CD4-positive, alpha-beta memory T cell (primary cell): ENCODE measurements around the gene SLC41A3. TPM values are rescaled to one million over a fixed set of nuclear protein-coding genes. Genes with fewer than 3 reads are reported as not detected.

Experiments used
- CTCF ChIA-PET: fragments of 350-600 bp; sonication (Branson Sonifier 250); formaldehyde crosslinking; loops from one replicate; lab custom pipeline; 2021; ENCODE audit warnings: inconsistent platforms; ENCODE audit not compliant: partially characterized antibody; lab: Charles Lee
- POLR2A ChIA-PET: fragments of 350-600 bp; sonication (Branson Sonifier 250); formaldehyde crosslinking; loops from one replicate; lab custom pipeline; 2021; ENCODE audit not compliant: partially characterized antibody; lab: Charles Lee
- DNase-seq, 5 donors: peaks; one replicate each; pipeline versions ENCODE4 v3.0.0 to v3.0.0-alpha.2; 2020 to 2022; ENCODE audit warnings: mixed read lengths in 1 of 5
- H3K27ac ChIP-seq: one replicate; pipeline ENCODE4 v1.7.0; 2013; ENCODE audit warnings: low read depth, low read length
- H3K27me3 ChIP-seq: 2 replicates; pipeline ENCODE4 v1.7.0; 2013; ENCODE audit warnings: mild to moderate bottlenecking, low read length, moderate library complexity; ENCODE audit not compliant: insufficient read depth
- H3K36me3 ChIP-seq: 2 replicates; pipeline ENCODE4 v1.7.0; 2013; ENCODE audit warnings: mild to moderate bottlenecking, low read length, moderate library complexity; ENCODE audit not compliant: insufficient read depth
- H3K4me1 ChIP-seq: 2 replicates; pipeline ENCODE4 v1.7.0; 2013; ENCODE audit warnings: mild to moderate bottlenecking, low read length, moderate library complexity; ENCODE audit not compliant: insufficient read depth
- H3K4me3 ChIP-seq, 2 donors: one replicate each; pipeline ENCODE4 v1.7.0; 2013; ENCODE audit warnings: low read length in 2 of 2, mild to moderate bottlenecking in 1 of 2
- H3K9me3 ChIP-seq, 2 donors: one replicate each; pipeline ENCODE4 v1.7.0; 2013; ENCODE audit warnings: low read length in 2 of 2, control low read depth in 1 of 2; ENCODE audit not compliant: control insufficient read depth in 1 of 2
- H3K27ac Mint-ChIP-seq, 7 donors: one replicate each; pipeline ENCODE4 v1.8.0; 2020 to 2021; ENCODE audit warnings: mixed read lengths in 7 of 7, mild to moderate bottlenecking in 6 of 7, inconsistent platforms in 3 of 7, moderate library complexity in 3 of 7
- H3K27me3 Mint-ChIP-seq, 2 donors: one replicate each; pipeline ENCODE4 v1.8.0; 2020 to 2021; ENCODE audit warnings: mixed read lengths in 2 of 2
- H3K36me3 Mint-ChIP-seq, 2 donors: one replicate each; pipeline ENCODE4 v1.8.0; 2020 to 2021; ENCODE audit warnings: mixed read lengths in 2 of 2, inconsistent platforms in 1 of 2, mild to moderate bottlenecking in 1 of 2
- H3K4me1 Mint-ChIP-seq, 4 donors: one replicate each; pipeline ENCODE4 v1.8.0; 2020 to 2021; ENCODE audit warnings: mixed read lengths in 4 of 4, mild to moderate bottlenecking in 1 of 4
- H3K4me3 Mint-ChIP-seq, 8 donors: one replicate each; pipeline ENCODE4 v1.8.0; 2020 to 2021; ENCODE audit warnings: mixed read lengths in 8 of 8, mild to moderate bottlenecking in 7 of 8, moderate library complexity in 6 of 8, inconsistent platforms in 3 of 8
- H3K9me3 Mint-ChIP-seq, 8 donors: one replicate each; pipeline ENCODE4 v1.8.0; 2020 to 2021; ENCODE audit warnings: mixed read lengths in 8 of 8, mild to moderate bottlenecking in 5 of 8, inconsistent platforms in 3 of 8, moderate library complexity in 1 of 8
- intact Hi-C: fragments of 100-400 bp; cut with micrococcal nuclease; formaldehyde crosslinking; loops from one replicate; pipeline ENCODE4 v1.15.1; 2023
- polyA plus RNA-seq, 2 donors: library from polyadenylated mRNA; unstranded; fragments of 300-500 nt; fragmentation: Illumina TruSeq; gene quantifications; one replicate each; pipeline ENCODE4 v1.2.3, GENCODE V29; 2021
- total RNA-seq, 2 experiments: library from RNA; stranded (reverse); gene quantifications; one replicate each; pipeline ENCODE4 v1.2.3, GENCODE V29; 2021

SLC41A3 gene
- total RNA-seq (10 to 100 TPM; 32.5 to 41.2 TPM), polyA plus RNA-seq (10 to 100 TPM; 22.5 to 33.1 TPM)

DNA sequence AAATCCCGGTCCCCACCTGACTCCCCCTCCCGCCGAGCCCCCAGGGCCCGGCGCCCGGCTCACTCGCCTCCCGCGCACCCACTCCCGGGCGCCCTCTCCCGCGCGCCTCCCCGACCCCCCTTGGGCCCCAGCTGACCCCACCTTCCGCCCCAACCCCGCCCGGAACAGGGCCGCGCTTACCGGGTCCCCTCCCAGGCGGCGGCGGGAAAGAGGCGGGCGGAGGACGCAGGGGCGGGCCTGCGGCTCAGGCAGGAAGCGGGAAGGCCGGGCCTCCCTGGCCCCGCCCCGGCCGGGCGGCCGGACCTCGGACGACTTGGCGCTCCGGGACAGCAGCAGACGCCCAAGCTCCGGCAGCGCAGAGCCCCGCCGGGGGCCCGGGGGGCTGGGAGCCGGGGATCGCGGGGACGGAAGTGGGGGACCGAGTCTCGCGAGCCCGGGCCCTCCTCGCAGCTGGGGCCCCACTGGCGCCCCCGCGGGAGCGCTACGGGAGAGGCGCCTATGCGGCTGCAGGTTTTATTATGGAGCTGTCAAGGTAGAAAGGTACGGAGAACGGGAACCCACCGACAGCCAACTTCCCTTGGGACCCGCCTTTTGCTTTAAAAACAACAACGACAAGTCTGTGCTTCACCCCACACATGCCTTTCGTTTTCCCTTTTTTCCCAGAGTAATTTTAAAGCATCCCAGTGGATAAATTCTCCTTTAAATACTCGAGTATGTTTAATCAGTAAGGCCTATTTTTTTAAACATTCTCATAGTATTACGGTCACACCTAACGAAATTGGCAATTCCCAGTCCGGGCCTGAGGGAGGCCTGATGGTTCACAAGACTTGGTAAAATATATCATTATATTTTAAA, at the start of gene SLC41A3:
Gene SLC41A3, minus strand, starts transcription at position 212 of the 855 bp plus-strand sequence. CDS start 15,905 bp downstream, outside the sequence.
- CTCF ChIA-PET, result interaction anchor here (0.7 to 1.2 kb wide), 8 partner anchors 9 to 386 kb away, joined by 3 to 4 read pairs (median 3); no protein-coding TSS in a partner anchor
- H3K4me1 Mint-ChIP-seq, result peaks cover 9 to 32% (median 20%) of the 10 kb centered on the region in 4 donors
- H3K36me3 Mint-ChIP-seq, result peaks cover 3 to 5% of the 10 kb centered on the region in 2 donors
- Histone ChIP-seq H3K36me3 (no peaks in the 10 kb centered on the region), H3K27me3 (no peaks in the 10 kb centered on the region), H3K4me3 (peak within 1 kb of the TSS in 1 of 2 donors; percentile 64), H3K4me1 (peaks cover 26% of the 10 kb centered on the region), H3K27ac (peak within 1 kb of the TSS; percentile 63), H3K9me3 (no peaks in the 10 kb centered on the region)
- peak; percentile 80 to 89 (median 84) for DNase-seq
- H3K27me3 Mint-ChIP-seq, result no peaks in the 10 kb centered on the region
- intact Hi-C loops, result loop anchor here (1.0 to 10.0 kb wide), 8 partner anchors 94 to 1463 kb away; partner anchors contain the start of genes CHCHD6, KLF15, OSBPL11 and ZXDC
- H3K4me3 Mint-ChIP-seq, result peak within 1 kb of the TSS; percentile 88 to 94 (median 92)
- POLR2A ChIA-PET, result interaction anchor here (0.6 to 1.4 kb wide), 7 partner anchors 9 to 1518 kb away, joined by 3 to 12 read pairs (median 3); partner anchors contain the start of gene ZXDC
- peaks cover 0 to 3% (median 0%) of the 10 kb centered on the region in 8 donors for H3K9me3 Mint-ChIP-seq
- peak within 1 kb of the TSS; percentile 90 to 98 (median 93) for H3K27ac Mint-ChIP-seq

DNA sequence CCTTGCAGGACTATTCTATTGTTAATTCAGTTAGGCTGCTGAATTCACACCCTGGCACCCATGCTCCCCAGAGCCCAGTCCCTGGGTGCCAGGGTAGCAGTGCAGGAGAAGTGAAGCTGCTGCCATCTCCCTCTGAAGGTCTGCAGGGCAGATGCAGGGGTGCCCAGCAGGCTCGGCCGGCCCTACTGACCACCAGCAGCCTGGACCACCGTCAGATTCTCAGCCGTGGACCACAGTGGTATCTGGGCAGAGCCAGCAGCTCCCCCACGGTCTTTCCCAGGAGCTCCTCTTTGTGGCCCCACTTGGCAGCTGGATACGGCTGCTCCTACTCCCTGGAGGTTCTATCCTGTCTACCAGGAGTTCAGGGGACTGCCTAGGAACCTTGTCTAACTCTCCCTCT, 49.7 kb upstream of the SLC41A3 start:
- Histone ChIP-seq H3K27me3 (peaks cover 7% of the 10 kb centered on the region), H3K36me3 (no peaks in the 10 kb centered on the region), H3K4me3 (no peak overlapping the region), H3K4me1 (no peaks in the 10 kb centered on the region), H3K27ac (no peak overlapping the region), H3K9me3 (no peaks in the 10 kb centered on the region)
- Mint-ChIP-seq H3K27ac (no peak overlapping the region), H3K4me3 (no peak overlapping the region), H3K36me3 (no peaks in the 10 kb centered on the region), H3K4me1 (no peaks in the 10 kb centered on the region), H3K27me3 (peaks cover 9 to 10% of the 10 kb centered on the region in 2 donors), H3K9me3 (peaks cover 0 to 2% (median 0%) of the 10 kb centered on the region in 8 donors)
- ChIA-PET CTCF (interaction anchor here (0.8 to 3.7 kb wide), 9 partner anchors 7 to 1414 kb away, joined by 3 to 14 read pairs (median 4); no protein-coding TSS in a partner anchor), POLR2A (no interaction called here)
- no peak for DNase-seq
- intact Hi-C loops, result no loop called here

DNA sequence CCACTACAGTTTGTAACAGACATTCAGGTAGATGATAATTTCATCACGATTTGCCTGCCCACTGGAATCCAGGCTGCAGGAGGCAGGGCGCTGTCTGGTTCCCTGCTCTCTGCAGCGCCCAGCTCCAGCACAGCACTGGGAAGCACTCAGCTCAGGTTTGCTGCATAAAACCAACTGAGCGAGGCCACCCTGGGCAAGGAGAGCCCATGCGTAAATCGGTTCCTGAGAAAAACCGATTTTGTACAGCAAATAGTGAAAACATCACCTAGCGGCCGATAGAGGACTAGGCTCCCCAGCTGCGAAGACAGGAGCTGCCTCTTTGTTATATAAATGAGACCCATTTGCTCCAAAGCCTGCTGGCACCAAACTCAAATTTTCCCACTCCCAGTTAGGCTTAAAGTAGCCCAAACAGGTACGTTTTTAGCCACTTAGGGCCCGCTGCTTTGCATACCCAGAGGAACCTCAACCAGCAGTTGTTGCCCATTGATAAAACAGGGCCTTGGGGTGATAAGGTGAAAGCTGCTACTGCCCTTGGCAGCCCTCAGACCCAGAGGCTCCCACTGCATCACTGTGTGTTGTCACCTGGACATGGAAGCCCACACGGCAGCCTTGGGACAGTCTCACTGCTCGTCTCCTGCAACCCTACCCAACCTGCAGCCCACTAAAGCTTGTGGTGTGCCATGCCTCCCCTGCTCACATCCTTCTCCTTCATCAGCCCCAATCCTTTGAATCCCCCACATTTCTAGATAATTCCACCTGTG, 49.0 kb upstream of the SLC41A3 start:
- no peak overlapping the region for H3K27ac ChIP-seq
- H3K4me3 ChIP-seq, result no peak overlapping the region
- intact Hi-C loops, result no loop called here
- Mint-ChIP-seq H3K4me1 (no peaks in the 10 kb centered on the region), H3K9me3 (no peaks in the 10 kb centered on the region), H3K36me3 (no peaks in the 10 kb centered on the region), H3K4me3 (no peak overlapping the region), H3K27ac (no peak overlapping the region), H3K27me3 (peaks cover 6 to 8% of the 10 kb centered on the region in 2 donors)
- POLR2A ChIA-PET, result no interaction called here
- H3K4me1 ChIP-seq, result no peaks in the 10 kb centered on the region
- peaks cover 7% of the 10 kb centered on the region for H3K27me3 ChIP-seq
- no peak for DNase-seq
- H3K9me3 ChIP-seq, result no peaks in the 10 kb centered on the region
- no peaks in the 10 kb centered on the region for H3K36me3 ChIP-seq
- CTCF ChIA-PET, result interaction anchor here (0.8 to 3.7 kb wide), 8 partner anchors 9 to 1414 kb away, joined by 3 to 14 read pairs (median 6); no protein-coding TSS in a partner anchor

DNA sequence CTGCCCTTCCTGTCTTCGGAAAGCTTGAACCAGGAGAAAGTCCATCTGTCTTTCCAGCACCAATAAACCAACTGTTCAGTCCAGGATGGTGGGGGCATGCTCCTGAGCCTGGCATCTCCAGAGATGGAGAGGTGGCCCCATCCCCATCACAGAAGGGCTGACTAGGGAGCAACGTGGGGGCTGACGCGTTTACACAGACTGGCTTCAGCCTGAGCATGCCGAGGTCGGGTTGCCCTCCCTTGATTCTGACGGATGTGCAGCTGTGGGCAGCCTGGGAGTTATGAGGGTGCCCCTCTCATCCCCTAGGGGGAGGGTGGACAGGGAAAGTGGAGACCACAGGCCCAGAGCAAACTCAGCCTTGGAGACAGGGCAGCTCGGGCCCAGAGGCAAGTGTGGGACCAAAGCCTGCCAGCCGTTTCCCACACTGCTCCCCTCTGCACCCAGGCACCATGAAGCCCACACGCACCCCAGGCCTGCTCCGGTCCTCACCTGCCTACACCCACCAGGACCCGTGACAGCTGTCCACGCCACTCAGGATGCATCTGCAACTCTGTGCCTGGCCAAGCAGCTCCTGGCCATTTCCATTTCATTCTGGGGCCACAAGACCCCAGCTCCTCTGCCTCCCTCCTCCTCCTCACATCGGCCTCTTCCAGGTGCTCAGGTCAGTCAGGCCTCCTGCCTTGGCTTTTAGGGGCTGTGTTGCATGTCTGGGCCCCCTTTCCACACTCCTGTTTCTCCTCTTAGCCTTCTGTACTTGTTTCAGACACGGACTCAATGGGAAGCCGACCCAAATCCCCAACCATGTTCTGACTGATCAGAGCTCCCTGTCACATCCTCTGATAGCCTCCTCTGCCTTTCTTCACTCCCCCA, 48.2 kb upstream of the SLC41A3 start:
- Mint-ChIP-seq H3K4me1 (no peaks in the 10 kb centered on the region), H3K27ac (peak overlapping the region in 1 of 7 donors; percentile 23)
- peaks cover 5% of the 10 kb centered on the region for H3K27me3 ChIP-seq

DNA sequence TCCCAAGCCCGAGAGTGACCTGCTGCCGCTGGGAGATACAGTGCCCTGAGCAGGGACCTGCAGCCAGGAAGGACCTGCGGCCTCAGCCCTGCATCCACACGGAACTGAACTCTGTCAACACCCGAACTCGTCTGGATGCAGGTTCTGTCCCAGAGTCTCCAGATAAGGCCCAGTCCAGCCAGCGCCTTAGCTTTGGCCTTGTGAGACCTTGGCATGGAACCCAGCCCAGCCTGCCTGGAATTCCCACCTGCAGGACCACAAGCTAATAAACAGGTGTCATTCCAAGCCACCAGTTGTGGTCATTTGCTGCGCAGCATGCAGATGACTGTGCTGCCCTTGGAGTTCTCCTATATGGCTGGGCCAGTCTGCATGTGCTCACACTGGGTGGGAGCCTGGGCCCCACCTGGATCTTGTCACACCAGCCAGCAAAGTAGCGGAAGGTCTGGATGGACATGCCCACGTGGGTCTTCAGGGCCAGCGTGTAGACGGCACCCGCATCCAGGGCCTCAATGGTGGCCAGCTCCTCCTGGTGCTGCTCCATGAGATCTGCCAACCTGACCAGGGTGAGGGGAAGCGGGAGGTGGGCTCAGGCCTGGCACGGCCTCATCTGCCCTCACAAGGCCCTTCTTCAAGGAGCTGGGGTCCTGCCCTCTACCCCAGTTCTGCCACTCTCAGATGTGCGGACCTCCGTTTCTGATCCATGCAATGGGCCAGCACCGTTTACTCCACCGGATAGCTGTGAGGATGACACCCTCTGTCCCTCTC, 47.2 kb upstream of the SLC41A3 start:
- no peaks in the 10 kb centered on the region for H3K9me3 ChIP-seq
- H3K4me3 Mint-ChIP-seq, result peak overlapping the region in 1 of 8 donors; percentile 22
- H3K27me3 ChIP-seq, result no peaks in the 10 kb centered on the region
- no peak overlapping the region for H3K4me3 ChIP-seq
- no peaks in the 10 kb centered on the region for H3K4me1 Mint-ChIP-seq
- ChIA-PET CTCF (no interaction called here), POLR2A (no interaction called here)
- H3K36me3 Mint-ChIP-seq, result no peaks in the 10 kb centered on the region
- DNase-seq, result no peak
- no peak overlapping the region for H3K27ac ChIP-seq
- H3K36me3 ChIP-seq, result no peaks in the 10 kb centered on the region
- no peaks in the 10 kb centered on the region for H3K4me1 ChIP-seq
- intact Hi-C loops, result no loop called here
- H3K27ac Mint-ChIP-seq, result no peak overlapping the region
- peaks cover 3 to 8% of the 10 kb centered on the region in 2 donors for H3K27me3 Mint-ChIP-seq
- no peaks in the 10 kb centered on the region for H3K9me3 Mint-ChIP-seq

More for the DNA sequence above, 48.2 kb upstream of the SLC41A3 start:
- no peaks in the 10 kb centered on the region for H3K9me3 Mint-ChIP-seq
- H3K4me3 Mint-ChIP-seq, result no peak overlapping the region
- no peak for DNase-seq
- Histone ChIP-seq H3K9me3 (no peaks in the 10 kb centered on the region), H3K36me3 (no peaks in the 10 kb centered on the region), H3K27ac (no peak overlapping the region), H3K4me3 (no peak overlapping the region), H3K4me1 (no peaks in the 10 kb centered on the region)
- no peaks in the 10 kb centered on the region for H3K36me3 Mint-ChIP-seq
- ChIA-PET CTCF (interaction anchor here (3.7 kb wide), 1 partner anchor 8 kb away, joined by 11 read pairs; no protein-coding TSS in a partner anchor), POLR2A (no interaction called here)
- intact Hi-C loops, result no loop called here
- peaks cover 4 to 8% of the 10 kb centered on the region in 2 donors for H3K27me3 Mint-ChIP-seq
